ENCODE results near the gene KCNQ1OT1.
A peak's percentile ranks its signal among the peaks of the same experiment; 100 is the strongest.

KCNQ1OT1 gene

GRCh38 chr11:2744166-2744565 is 44.4 kb upstream of the KCNQ1OT1 start:
- ChIA-PET POLR2A (no interaction called here), CTCF (interaction anchor here (0.7 kb wide), 1 partner anchor 13 kb away, joined by 4 read pairs; no protein-coding TSS in a partner anchor)
- Histone ChIP-seq H3K4me3 (ENCODE audit: control insufficient read depth in 1 of 7, extremely low read depth in 1 of 7, insufficient read depth in 4 of 7, low read depth in 2 of 7, low read length in 6 of 7) (no peak overlapping the region), H3K4me1 (ENCODE audit: control extremely low read depth in 1 of 4, control insufficient read depth in 4 of 4, insufficient read depth in 4 of 4, low read length in 3 of 4) (peaks cover 0 to 30% (median 24%) of the 10 kb centered on the region in 4 experiments), H3K9me3 (ENCODE audit: control extremely low read depth in 1 of 5, control insufficient read depth in 4 of 5, insufficient read depth in 2 of 5, low read depth in 1 of 5, low read length in 4 of 5) (no peaks in the 10 kb centered on the region), H3K27ac (ENCODE audit: insufficient read depth in 1 of 2, low read depth in 1 of 2, low read length in 2 of 2, poor library complexity in 1 of 2, severe bottlenecking in 2 of 2) (no peak overlapping the region), H3K36me3 (ENCODE audit: control insufficient read depth in 4 of 4, insufficient read depth in 4 of 4, low read length in 3 of 4) (no peaks in the 10 kb centered on the region), H3K27me3 (replicated peaks in 2 of 5; ENCODE audit: control insufficient read depth in 4 of 5, insufficient read depth in 5 of 5, low read length in 4 of 5) (no peaks in the 10 kb centered on the region)
- no peak for DNase-seq
- 98% methylated on average over 8 of the region's 9 CpGs for whole genome bisulfite sequencing (ENCODE audit: insufficient coverage)

- no peaks in the 10 kb centered on the region for H3K9me3 ChIP-seq (ENCODE audit: control extremely low read depth in 1 of 5, control insufficient read depth in 4 of 5, insufficient read depth in 2 of 5, low read depth in 1 of 5, low read length in 4 of 5)
- 96% methylated on average over 13 of the region's 21 CpGs for WGBS (ENCODE audit: insufficient coverage)
- ChIA-PET POLR2A (no interaction called here), CTCF (interaction anchor here (0.7 kb wide), 1 partner anchor 12 kb away, joined by 4 read pairs; no protein-coding TSS in a partner anchor)
- no peaks in the 10 kb centered on the region for H3K27me3 ChIP-seq (replicated peaks in 2 of 5; ENCODE audit: control insufficient read depth in 4 of 5, insufficient read depth in 5 of 5, low read length in 4 of 5)
- DNase-seq: no peak
- no peak overlapping the region for H3K27ac ChIP-seq (ENCODE audit: insufficient read depth in 1 of 2, low read depth in 1 of 2, low read length in 2 of 2, poor library complexity in 1 of 2, severe bottlenecking in 2 of 2)
- H3K36me3 ChIP-seq (ENCODE audit: control insufficient read depth in 4 of 4, insufficient read depth in 4 of 4, low read length in 3 of 4): no peaks in the 10 kb centered on the region
- peaks cover 0 to 30% (median 26%) of the 10 kb centered on the region in 4 experiments for H3K4me1 ChIP-seq (ENCODE audit: control extremely low read depth in 1 of 4, control insufficient read depth in 4 of 4, insufficient read depth in 4 of 4, low read length in 3 of 4)
- no peak overlapping the region for H3K4me3 ChIP-seq (ENCODE audit: control insufficient read depth in 1 of 7, extremely low read depth in 1 of 7, insufficient read depth in 4 of 7, low read depth in 2 of 7, low read length in 6 of 7)
Observed at GRCh38 chr11:2743427-2744110, 43.8 kb upstream of the KCNQ1OT1 start.

DNA sequence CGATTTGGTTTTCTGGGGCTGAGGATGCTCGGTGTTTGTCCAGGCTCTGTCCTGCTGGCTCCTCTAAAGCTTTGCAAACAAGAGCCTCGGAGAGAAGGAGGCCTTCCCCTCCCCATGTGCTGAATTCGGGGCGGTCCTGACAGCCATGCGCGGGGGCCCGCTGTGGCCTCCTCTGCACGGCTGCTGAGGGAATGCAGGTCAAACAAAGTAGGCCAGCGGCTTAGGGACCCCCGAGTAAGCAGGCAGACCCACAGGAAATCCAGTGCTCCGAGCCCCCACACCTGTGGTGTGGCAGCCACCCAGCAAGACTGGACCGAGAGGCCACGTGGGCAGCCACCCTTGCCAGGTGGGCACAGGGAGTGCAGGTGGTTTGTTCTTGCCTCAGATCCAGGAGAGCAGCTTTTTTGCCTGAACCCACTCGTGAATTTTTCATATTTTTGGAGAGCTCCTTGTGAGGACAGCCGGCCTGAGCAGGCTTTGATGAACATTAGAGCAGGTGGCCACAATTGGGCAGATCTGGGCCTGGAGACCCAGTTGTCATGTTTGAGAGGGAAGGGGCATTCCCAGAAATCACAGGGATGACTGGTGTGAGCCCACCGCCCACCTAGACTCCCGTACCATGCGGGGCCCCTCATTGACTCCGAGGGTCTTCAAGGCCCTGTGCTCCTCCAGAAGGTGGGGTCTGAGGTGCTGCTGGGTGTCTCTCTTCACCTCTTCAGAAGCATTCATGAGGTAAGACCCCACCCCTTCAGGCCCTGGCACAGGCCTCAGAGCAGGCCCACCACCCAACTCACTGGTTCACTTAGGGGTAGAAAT is 43.0 kb upstream of the KCNQ1OT1 start:
- ChIA-PET CTCF (interaction anchor here (0.6 to 1.5 kb wide), 2 partner anchors 9 to 36 kb away, joined by 3 read pairs; no protein-coding TSS in a partner anchor), POLR2A (no interaction called here)
- no peak for DNase-seq
- no peak overlapping the region for H3K27ac ChIP-seq (ENCODE audit: insufficient read depth in 1 of 2, low read depth in 1 of 2, low read length in 2 of 2, poor library complexity in 1 of 2, severe bottlenecking in 2 of 2)
- H3K36me3 ChIP-seq (ENCODE audit: control insufficient read depth in 4 of 4, insufficient read depth in 4 of 4, low read length in 3 of 4): no peaks in the 10 kb centered on the region
- peaks cover 0 to 36% (median 29%) of the 10 kb centered on the region in 4 experiments for H3K4me1 ChIP-seq (ENCODE audit: control extremely low read depth in 1 of 4, control insufficient read depth in 4 of 4, insufficient read depth in 4 of 4, low read length in 3 of 4)
- no peak overlapping the region for H3K4me3 ChIP-seq (ENCODE audit: control insufficient read depth in 1 of 7, extremely low read depth in 1 of 7, insufficient read depth in 4 of 7, low read depth in 2 of 7, low read length in 6 of 7)
- no peaks in the 10 kb centered on the region for H3K27me3 ChIP-seq (replicated peaks in 2 of 5; ENCODE audit: control insufficient read depth in 4 of 5, insufficient read depth in 5 of 5, low read length in 4 of 5)
- H3K9me3 ChIP-seq (ENCODE audit: control extremely low read depth in 1 of 5, control insufficient read depth in 4 of 5, insufficient read depth in 2 of 5, low read depth in 1 of 5, low read length in 4 of 5): no peaks in the 10 kb centered on the region
- WGBS (ENCODE audit: insufficient coverage): 94% methylated on average over 13 of the region's 20 CpGs

DNA sequence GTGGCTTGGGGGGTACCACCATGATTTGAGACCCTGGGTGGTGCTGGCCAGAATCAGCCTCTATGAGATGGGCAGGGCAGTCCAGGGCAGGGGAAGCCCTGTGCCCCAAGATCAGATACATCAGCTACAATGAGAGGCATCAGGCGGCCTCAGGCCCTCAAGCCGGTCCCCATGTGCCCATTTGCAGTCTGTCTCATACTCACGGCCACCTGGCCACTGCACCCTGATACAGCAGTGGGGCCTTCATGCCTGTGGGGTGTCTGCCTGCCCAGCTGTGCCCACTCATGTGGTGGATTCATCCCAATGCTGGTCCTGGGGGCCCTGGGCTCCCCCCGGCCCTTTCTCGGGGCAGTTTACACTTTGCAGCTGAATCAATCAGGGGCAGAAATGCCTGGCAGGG is 42.4 kb upstream of the KCNQ1OT1 start:
- no peaks in the 10 kb centered on the region for H3K27me3 ChIP-seq (replicated peaks in 2 of 5; ENCODE audit: control insufficient read depth in 4 of 5, insufficient read depth in 5 of 5, low read length in 4 of 5)
- WGBS (ENCODE audit: insufficient coverage): 97% methylated on average over 5 of the region's 5 CpGs
- no peaks in the 10 kb centered on the region for H3K36me3 ChIP-seq (ENCODE audit: control insufficient read depth in 4 of 4, insufficient read depth in 4 of 4, low read length in 3 of 4)
- no peak overlapping the region for H3K27ac ChIP-seq (ENCODE audit: insufficient read depth in 1 of 2, low read depth in 1 of 2, low read length in 2 of 2, poor library complexity in 1 of 2, severe bottlenecking in 2 of 2)
- POLR2A ChIA-PET: no interaction called here
- H3K9me3 ChIP-seq (ENCODE audit: control extremely low read depth in 1 of 5, control insufficient read depth in 4 of 5, insufficient read depth in 2 of 5, low read depth in 1 of 5, low read length in 4 of 5): no peaks in the 10 kb centered on the region
- no peak for DNase-seq
- H3K4me3 ChIP-seq (ENCODE audit: control insufficient read depth in 1 of 7, extremely low read depth in 1 of 7, insufficient read depth in 4 of 7, low read depth in 2 of 7, low read length in 6 of 7): no peak overlapping the region
- CTCF ChIA-PET: interaction anchor here (0.6 to 1.5 kb wide), 2 partner anchors 9 to 36 kb away, joined by 3 read pairs; no protein-coding TSS in a partner anchor
- peaks cover 0 to 39% (median 30%) of the 10 kb centered on the region in 4 experiments for H3K4me1 ChIP-seq (ENCODE audit: control extremely low read depth in 1 of 4, control insufficient read depth in 4 of 4, insufficient read depth in 4 of 4, low read length in 3 of 4)

DNA sequence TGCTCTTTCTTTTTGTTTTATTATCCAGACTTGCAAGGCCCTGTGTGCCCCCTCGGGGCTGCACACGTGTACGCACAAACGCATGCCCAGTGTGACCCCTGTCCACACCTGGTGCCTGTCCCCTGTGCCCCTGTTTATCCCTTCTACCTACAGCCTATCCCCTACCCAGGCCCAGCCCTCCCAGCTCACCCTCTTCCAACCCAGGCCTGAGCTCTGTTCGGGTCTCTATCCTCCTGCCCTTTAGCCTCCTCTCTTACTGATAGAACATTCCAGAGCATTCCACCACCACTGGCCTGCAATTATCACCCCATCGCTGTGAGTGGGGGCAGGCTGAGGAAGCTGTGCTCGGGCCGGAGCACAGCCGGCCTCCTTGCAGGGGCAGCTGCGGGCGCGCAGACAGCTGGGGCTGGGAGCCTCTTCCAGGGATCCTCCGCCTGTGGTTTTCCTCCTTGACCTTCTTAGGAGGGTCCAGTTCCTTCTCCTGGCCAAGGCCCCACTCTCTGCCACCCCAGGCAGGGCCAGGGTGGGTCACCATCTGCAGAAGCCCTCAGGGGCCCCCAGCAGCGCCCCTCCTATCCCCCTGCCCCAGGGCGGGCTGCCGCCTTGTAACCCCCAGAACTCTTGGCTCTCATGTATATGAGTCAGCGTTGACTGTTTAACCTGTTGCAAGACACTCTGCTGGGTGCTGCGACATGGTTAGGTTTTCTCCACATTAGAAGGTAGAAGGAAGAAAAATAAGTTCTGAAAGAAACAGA is 41.8 kb upstream of the KCNQ1OT1 start:
- H3K4me3 ChIP-seq (ENCODE audit: control insufficient read depth in 1 of 7, extremely low read depth in 1 of 7, insufficient read depth in 4 of 7, low read depth in 2 of 7, low read length in 6 of 7): peak overlapping the region in 1 of 7 experiments; percentile 4
- H3K36me3 ChIP-seq (ENCODE audit: control insufficient read depth in 4 of 4, insufficient read depth in 4 of 4, low read length in 3 of 4): no peaks in the 10 kb centered on the region
- H3K27me3 ChIP-seq (replicated peaks in 2 of 5; ENCODE audit: control insufficient read depth in 4 of 5, insufficient read depth in 5 of 5, low read length in 4 of 5): no peaks in the 10 kb centered on the region
- peak; percentile 9 to 70 (median 65) for DNase-seq
- H3K27ac ChIP-seq (ENCODE audit: insufficient read depth in 1 of 2, low read depth in 1 of 2, low read length in 2 of 2, poor library complexity in 1 of 2, severe bottlenecking in 2 of 2): peak overlapping the region in 1 of 2 experiments; percentile 26
- H3K9me3 ChIP-seq (ENCODE audit: control extremely low read depth in 1 of 5, control insufficient read depth in 4 of 5, insufficient read depth in 2 of 5, low read depth in 1 of 5, low read length in 4 of 5): no peaks in the 10 kb centered on the region
- CTCF ChIA-PET: interaction anchor here (1.2 to 1.5 kb wide), 2 partner anchors 31 to 37 kb away, joined by 3 to 4 read pairs; no protein-coding TSS in a partner anchor
- POLR2A ChIA-PET: no interaction called here
- peaks cover 0 to 39% (median 30%) of the 10 kb centered on the region in 4 experiments for H3K4me1 ChIP-seq (ENCODE audit: control extremely low read depth in 1 of 4, control insufficient read depth in 4 of 4, insufficient read depth in 4 of 4, low read length in 3 of 4)
- WGBS (ENCODE audit: insufficient coverage): 28% methylated on average over 14 of the region's 18 CpGs

DNA sequence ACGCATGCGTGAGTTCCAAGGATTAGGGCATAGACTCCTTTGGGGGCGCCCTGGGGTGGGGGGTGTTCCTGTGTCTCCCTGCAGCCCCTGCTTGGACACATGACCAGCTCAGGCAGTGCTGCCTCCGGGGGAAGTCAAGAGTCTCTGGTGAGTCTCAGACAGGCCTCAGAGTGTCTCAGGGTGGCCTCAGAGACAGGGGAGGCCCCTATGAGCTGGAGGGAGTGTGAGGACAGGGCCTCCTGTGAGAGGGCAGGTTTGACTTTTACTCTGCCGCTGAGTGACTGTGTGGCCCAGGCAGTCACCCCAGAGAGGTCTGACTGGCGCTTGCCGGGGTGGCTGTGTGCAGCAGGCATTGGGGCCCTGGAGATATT is 41.2 kb upstream of the KCNQ1OT1 start:
- H3K36me3 ChIP-seq (ENCODE audit: control insufficient read depth in 4 of 4, insufficient read depth in 4 of 4, low read length in 3 of 4): no peaks in the 10 kb centered on the region
- POLR2A ChIA-PET: no interaction called here
- DNase-seq: peak in 2 of 3 donors; percentile 16
- peak overlapping the region in 1 of 2 experiments; percentile 26 for H3K27ac ChIP-seq (ENCODE audit: insufficient read depth in 1 of 2, low read depth in 1 of 2, low read length in 2 of 2, poor library complexity in 1 of 2, severe bottlenecking in 2 of 2)
- CTCF ChIA-PET: interaction anchor here (1.2 kb wide), 1 partner anchor 30 kb away, joined by 4 read pairs; no protein-coding TSS in a partner anchor
- no peaks in the 10 kb centered on the region for H3K27me3 ChIP-seq (replicated peaks in 2 of 5; ENCODE audit: control insufficient read depth in 4 of 5, insufficient read depth in 5 of 5, low read length in 4 of 5)
- no peaks in the 10 kb centered on the region for H3K9me3 ChIP-seq (ENCODE audit: control extremely low read depth in 1 of 5, control insufficient read depth in 4 of 5, insufficient read depth in 2 of 5, low read depth in 1 of 5, low read length in 4 of 5)
- H3K4me1 ChIP-seq (ENCODE audit: control extremely low read depth in 1 of 4, control insufficient read depth in 4 of 4, insufficient read depth in 4 of 4, low read length in 3 of 4): peaks cover 0 to 39% (median 30%) of the 10 kb centered on the region in 4 experiments
- WGBS (ENCODE audit: insufficient coverage): 90% methylated on average over 7 of the region's 7 CpGs
- no peak overlapping the region for H3K4me3 ChIP-seq (ENCODE audit: control insufficient read depth in 1 of 7, extremely low read depth in 1 of 7, insufficient read depth in 4 of 7, low read depth in 2 of 7, low read length in 6 of 7)
